NCI-H146 (cell line): ENCODE data around the gene CPD.

Experiments used
- DNase-seq: peaks from one replicate; lab custom pipeline; 2025; lab: John Stamatoyannopoulos, UW

CPD gene

DNA sequence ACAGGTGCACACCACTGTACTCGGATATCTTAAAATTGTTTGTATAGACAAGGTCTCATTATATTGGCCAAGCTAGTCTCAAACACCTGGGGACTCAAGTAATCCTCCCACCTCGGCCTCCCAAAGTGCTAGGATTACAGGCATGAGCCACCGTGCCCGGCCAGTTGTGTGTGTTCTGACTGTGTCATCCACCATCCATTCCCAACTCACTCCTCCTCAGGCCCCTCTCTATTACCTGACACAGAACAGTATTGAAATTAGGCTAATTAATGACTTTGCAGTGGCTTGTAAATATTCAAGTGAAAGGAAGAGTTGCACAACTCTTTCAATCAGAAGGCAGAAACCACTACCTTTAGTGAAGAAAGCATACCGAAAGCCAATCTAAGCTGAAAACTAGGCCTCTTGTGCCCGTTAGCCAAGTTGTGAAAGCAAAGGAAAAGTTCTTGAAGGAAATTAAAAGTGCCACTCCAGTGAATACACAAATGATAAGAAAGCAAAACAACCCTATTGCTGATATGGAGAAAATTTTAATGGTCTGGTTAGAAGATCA, 127.2 kb downstream of the CPD start:
- DNase-seq: no peak

DNA sequence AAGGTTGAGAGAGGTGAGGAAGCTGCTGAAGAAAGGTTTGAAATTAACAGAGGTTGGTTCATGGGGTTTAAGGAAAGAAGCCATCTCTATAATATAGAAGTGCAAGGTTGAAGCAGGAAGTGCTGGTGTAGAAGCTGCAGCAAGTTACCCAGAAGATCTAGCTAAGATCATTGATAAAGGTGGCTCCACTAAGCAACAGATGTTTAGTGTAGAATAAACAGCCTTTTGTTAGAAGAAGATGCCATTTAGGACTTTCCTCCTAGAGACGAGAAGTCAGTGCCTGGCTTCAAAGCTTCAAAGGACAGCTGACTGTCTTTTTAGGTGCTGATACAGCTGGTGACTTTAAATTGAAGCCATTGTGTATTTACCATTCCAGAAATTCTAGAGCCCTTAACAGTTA, 127.8 kb downstream of the CPD start:
- DNase-seq: no peak

DNA sequence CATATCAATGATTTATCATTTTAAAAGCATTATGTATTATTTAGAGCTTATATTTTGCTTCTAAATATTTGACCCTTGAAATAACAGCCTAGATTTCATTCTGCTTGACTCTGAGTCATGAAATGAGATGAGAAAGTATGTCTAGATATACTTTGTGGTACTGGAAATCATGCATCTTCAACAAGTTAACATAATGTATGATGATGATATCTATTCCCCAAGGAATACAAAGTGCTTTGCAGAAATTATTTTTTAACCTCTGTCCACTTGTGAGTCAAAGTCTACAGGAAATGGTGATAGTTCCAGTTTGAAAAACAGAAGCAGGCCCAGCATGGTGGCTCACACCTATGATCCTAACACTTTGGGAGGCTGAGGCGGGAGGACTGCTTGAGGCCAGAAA, 134.6 kb downstream of the CPD start:
- DNase-seq: no peak

DNA sequence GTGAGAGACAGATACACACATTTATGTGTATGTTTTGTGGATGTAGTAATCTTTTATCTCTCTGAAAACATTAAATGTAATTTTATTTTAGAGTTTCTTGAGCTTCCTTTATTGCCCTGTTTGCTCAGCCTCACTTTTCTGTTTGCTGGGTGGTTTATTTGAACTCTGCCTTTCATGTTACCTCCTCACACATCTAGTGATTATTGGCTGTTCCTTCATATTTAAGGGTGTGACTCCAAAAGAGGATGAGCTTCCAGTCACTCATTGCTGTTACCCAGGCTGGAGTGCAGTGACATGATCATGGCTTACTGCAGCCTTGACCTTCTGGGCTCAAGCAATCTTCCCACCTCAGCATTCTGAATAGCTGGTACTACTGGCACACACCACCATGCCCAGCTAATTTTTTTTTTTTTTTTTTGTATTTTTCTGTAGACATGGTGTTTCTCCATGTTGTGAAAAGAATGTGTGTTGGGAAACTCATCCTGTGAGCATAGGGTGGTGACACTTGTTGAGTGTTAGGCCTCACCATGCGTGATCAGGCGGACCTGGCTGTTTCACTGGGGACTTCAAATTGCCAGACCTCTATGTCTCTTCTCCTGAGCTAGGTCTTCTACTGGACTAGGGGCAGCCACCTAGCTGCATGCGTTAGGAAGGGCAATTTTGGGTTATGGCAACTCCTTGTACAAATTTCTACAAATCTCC, 136.3 kb downstream of the CPD start:
- no peak for DNase-seq

DNA sequence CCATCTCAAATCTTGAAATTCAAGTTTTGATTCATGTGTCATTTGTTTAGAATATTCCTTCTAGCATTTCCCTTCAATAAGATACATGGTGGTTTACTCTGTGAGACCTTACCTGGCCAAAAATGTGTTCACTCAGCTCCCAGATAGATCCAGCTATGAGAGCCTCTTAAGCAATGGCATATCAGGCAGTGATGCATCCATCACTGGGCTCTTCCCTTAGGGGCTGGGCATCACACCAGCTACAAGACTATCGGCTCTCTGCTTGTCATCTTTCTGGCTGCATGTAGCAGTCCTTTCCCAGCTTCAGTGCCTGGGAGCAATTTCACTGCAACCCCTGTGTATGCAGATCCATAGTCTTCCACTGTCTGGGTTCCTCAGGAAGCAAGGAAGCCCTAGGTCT, 139.1 kb downstream of the CPD start:
- no peak for DNase-seq

DNA sequence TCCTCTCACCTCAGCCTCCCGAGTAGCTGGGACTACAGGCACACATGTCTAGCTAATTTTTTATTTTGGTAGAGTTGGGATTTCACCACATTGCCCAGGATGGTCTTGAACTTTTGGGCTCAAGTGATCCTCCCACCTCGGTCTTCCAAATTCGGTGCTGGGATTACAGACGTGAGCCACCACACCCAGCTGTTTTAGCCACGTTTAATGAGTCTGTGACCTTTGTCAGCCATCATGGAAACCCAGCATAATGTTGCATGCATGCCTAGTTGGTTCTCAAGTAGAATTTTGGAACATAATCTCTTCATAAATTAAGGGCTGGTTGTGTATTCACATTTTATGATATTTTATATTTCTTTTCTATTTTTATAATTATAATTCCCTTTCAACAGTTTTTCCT, 140.4 kb downstream of the CPD start:
- DNase-seq: no peak
